Stimulated activated CD8-positive, alpha-beta memory T cell treated with anti-CD3 and anti-CD28 coated beads, Interleukin-15, amount 100 ng/mL, for 48 hours (primary cell): Measurements from ENCODE around the gene ELOVL7.
"Not testable (repeated sequence)": the region's sequence is repeated elsewhere in the genome, so short reads cannot be mapped to it uniquely, and the experiment has no call there.

Experiments used
- DNase-seq, 2 donors: peaks; one replicate each; pipeline ENCODE4 v3.0.0-alpha.2; 2020; ENCODE audit warnings: low read depth in 2 of 2

The ELOVL7 gene

DNA sequence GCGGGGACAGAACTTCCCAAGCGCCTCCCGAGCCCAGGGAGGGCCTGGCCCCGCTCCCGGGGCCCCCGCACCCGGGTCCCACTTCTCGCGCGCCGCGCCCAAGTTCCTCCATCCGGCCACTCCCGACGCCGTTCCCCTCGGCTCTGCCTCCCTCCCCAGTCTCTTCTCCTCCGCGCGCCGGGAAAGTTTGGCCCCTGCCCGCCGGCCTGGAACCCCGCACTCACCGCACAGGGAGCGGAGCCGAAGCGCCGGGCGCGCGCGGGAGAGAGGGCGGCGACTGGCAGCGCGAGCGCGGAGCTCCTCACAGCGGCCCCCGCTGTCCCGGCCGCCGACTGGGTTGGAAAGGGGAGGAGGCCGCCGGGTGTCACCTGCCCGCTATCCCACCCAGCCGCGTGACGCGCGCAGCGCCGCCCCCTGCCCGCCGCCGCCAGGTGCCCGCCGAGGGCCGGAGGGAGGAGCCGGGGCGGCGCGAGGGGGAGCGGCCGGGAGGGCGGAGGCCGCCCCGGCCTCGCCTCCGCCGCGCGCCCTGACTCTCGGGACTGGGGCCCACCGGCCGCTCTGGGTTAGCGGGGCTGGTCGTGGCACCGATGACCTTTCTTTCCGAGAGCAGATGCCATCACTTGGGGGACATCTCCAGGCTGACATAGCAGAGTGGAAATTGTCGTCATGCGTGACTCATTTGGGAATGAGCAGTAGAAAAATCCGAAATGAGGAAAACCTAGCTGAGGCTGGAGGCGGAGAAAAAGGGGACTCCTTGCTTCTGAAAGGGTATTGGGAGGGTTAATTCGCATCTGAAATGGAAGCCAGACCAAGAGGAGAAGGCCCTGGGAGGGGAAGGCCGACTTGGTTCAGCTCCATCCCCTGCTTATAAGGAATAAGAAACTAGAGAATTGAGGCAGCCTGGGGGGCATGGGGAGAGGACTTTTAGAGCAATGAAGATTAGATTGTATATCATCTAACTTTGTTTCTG lies at the start of gene ELOVL7:
Gene ELOVL7 (minus strand): TSS at position 334 of the 970 bp plus-strand sequence. CDS start 56,872 bp downstream, outside the sequence.
- peak; percentile 23 to 51 for DNase-seq

DNA sequence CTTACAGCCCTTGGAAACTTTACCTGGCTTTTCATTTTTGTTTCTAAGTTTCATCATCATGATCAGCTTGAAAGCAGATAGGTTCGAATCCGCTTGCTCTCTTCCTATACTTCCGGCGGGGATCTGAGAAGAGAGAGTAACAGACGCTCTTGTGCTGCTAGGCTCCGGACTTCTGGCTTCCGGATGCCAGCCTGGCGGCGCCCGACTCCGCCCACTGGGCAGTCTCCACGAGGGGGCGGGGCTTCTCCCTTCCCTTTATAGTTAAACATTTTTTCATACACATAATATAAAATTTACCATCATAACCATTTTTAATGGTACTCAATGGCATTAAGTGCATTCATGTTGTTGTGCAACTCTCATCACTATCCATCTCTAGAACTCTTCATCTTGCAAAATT lies 49.5 kb upstream of the ELOVL7 start:
- no peak for DNase-seq

DNA sequence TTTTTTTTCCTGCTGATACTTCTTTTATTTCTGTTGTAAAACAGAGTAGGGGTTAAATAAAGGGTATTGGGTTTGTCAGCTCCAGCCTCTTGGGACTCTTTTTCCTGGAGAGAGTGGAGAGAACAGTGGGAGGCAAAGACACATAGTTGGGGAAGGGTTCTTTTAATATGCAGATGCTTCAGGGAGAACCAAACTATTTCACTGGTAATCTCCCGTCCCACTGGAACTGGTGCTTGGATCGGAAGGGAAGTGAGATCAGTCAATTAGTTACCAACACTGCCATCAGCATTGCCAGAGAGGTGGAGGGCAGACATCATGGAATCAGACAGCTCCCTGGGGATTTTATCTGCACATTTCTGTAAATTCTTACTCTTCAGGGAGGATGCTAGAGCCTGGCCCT lies 47.6 kb upstream of the ELOVL7 start:
- DNase-seq: no peak

DNA sequence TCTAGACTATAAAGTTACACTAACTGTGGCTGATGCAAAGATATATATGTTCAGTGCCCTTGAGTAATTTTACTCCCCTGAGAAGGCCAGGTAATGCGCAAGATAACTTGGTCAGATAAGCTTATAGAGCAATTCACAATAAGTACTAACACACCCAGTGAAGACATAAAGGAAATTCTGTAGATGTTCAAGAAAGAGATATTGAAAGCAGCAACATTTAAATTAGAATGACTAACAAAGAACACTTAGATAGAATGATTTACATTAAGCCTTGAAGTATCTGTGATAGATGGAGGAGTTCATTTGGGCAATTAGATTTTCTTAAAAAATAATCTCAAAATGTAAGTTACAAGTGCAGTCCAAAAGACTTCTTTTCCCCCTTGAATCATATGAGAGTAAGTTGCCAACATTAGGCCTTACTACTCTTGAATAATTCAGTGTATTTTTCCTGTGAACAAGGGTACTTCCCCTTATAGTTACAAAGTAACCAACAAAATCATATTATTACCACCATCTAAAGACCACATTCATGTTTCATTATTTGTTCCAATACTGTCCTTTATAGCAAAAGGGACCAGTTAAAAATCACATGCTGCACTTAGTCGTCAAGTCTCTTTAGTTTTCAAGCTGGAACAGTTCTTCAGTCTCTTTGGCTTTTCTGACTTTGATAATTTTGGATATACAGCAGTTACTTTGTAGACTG lies 44.4 kb upstream of the ELOVL7 start:
- DNase-seq: no peak

DNA sequence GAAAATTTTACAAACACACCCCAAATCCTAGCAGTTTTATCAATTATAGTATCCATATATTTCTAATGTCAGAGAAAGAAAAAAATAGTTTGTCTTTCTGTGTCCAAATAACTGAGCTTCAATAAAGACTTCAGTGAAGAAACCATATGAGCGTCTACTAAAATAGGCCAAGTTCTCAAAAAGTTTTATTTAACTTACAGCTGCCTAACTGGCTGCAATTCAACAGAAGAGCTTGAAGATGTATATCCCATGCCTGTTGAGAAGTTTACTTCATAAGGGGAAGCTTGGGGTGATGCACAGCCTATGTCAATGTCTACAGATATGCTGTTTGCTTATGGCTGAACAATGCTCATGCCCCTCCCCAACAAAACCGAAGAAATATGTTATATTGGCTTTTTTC lies 43.7 kb upstream of the ELOVL7 start:
- no peak for DNase-seq

DNA sequence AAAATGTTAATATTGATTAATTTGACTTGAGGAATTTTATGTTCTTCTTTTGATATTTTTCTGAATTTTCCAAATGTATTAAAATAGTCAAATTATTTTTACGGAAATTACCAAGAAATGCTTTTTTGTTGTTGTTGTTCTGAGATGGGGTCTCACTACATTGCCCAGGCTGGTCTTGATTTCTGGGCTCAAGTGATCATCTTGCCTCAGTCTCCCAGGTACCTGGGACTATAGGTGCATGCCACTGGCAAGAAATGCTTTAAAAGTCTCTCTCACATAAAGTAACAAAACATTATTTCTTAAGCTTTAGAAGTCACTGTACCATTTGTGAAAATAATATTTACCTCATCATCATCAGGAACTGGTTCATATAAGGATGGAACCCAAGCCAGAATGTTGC lies 43.0 kb upstream of the ELOVL7 start:
- DNase-seq: no peak

DNA sequence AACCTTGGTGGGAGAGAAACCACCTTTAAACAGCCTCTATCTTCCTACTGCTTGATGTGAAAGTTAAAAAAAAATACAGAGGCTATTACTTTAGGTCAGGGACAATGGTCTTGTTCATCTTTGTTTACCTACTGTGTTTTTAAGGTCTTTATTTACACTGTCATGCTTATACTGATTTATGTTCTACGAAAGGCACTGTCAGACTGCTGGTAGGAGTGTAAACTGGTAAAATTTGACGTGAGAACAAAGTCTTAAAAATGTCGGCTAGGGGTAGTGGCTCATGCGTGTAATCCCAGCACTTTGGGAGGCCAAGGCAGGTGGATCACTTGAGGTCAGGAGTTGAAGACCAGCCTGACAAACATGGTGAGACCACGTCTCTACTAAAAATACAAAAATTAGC lies 42.1 kb upstream of the ELOVL7 start:
- no peak for DNase-seq

DNA sequence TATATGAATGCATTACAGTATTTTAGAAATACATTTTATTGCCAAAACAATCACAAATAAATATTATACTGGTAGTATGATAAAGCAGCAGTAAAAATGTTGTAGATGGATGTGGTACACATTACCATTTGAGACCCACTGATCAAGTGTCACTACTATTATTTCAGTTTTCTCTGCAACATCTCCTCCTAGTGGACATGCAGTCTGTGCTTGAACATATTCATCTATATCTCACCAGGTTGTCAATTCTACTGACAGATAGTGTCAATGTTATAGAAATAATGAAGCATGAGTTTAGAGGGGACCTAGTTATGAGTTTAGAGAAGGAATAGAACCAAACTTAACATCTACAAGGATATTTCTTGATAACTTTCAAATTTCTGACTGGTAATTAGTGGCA lies 39.2 kb upstream of the ELOVL7 start:
- DNase-seq: no peak

DNA sequence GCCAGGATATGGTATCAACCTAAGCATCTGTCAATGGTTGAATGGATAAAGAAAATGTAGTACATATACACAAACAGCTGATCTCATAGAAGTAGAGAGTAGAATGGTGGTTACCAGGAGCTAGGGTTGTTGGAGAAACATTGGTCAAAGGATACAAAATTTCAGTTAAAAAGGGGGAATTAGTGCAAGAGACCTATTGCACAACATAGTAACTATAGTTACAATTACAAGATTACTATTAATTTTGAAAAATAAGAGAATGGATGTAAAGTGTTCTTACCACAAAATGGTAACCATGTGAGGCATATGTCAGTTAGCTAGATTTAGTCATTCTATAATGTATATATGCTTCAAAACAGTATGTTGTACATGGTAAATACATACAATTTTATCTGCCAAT lies 28.8 kb upstream of the ELOVL7 start:
- no peak for DNase-seq

DNA sequence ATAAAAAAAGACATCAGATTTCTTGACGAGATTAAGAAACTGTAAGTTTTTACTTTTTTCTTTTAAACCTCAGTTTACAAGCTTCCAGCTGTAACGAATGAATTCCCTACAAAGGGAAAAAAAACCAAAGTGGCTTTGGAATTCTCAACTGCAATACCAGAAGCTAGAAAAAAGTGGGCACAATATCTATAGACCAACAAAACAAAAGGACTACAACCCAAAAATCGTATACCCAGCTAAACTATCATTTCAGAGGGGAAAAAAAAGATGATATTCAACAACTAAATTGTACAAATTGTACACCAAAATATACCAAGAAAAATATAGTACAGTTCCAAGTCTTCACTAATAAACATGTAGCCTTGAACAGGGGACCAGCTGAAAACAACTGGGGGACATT lies 26.8 kb upstream of the ELOVL7 start:
- no peak for DNase-seq

DNA sequence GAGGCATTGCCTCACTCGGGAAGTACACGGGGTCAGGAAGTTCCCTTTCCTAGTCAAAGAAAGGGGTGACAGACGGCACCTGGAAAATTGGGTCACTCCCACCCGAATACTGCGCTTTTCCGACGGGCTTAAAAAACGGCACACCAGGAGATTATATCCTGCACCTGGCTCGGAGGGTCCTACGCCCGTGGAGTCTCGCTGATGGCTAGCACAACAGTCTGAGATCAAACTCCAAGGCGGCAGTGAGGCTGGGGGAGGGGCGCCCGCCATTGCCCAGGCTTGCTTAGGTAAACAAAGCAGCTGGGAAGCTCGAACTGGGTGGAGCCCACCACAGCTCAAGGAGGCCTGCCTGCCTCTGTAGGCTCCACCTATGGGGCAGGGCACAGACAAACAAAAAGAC lies 16.5 kb upstream of the ELOVL7 start:
- DNase-seq: not testable (repeated sequence)

DNA sequence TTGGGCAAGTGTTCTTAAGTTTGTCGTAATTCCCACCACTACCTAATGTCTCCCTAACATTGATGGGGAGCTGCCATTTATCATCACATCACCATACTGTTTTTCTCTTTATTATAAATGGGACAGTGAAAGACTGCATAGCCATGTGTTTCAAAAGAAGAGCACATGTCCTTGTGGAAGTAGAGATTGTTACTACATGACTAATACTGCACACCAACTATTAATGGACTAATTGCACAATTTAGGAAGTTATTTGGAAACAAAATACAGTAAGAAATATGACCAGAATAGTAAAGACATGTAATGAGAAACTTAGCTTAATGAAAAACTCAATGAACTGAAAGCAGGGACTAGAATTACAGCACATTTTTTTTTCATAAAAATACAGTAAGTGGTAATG lies 12.0 kb upstream of the ELOVL7 start:
- DNase-seq: no peak

DNA sequence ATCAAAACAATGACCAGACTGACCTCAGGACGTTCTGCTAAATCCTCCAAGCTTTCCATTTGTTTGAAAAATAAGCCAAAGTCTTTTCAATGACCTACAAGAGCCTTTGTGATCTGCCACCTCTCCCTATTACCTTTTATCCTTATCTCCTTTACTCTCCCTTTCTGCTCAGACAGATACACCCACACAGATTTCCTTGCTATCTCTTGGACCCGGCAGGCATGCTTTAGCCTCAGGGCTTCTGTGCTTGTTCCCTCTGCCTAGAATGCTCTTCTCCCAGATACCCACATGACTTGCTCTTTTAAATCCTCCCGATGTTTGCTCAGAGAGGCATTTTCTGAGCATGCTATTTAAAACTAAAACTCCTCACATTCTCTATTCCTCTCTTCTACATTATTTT lies 8.9 kb upstream of the ELOVL7 start:
- DNase-seq: no peak

DNA sequence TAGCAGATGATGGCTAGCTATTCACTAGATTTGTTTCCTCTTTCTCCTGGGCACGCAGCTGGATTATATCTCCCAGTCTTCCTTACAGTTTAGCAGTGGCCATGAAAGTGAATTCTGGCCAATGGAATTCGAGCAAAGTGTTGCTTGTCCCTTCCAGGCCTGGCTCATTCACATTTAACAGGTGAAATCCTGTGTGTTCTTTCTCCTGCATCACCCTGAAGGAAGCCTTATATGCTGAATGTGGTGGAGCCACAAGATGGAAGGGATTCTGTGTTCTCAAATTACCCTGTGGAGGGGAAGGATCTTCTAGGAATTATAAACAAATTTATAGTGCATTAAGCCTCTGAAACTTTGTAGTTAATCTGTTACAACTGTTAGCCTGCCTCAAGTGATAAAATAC lies 8.2 kb upstream of the ELOVL7 start:
- DNase-seq: no peak

DNA sequence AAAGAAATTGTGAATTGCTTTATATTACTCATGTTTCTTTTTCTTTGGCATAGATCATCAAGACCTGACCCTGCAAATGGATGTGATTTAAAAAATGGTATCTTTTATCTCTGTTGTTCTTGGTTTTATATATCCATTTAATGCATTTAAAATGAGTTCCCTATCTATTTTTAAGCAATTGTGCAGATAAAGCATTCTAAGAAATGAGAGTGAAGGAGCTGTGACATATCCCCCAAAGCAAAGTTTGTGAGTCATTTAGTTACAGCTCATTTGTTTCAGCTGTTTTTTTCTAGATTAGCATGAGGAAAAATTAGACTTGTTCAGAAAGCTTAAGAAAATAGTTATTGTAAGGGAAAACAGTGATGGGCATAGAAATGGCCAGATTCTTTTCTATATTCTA lies 7.6 kb upstream of the ELOVL7 start:
- DNase-seq: no peak

DNA sequence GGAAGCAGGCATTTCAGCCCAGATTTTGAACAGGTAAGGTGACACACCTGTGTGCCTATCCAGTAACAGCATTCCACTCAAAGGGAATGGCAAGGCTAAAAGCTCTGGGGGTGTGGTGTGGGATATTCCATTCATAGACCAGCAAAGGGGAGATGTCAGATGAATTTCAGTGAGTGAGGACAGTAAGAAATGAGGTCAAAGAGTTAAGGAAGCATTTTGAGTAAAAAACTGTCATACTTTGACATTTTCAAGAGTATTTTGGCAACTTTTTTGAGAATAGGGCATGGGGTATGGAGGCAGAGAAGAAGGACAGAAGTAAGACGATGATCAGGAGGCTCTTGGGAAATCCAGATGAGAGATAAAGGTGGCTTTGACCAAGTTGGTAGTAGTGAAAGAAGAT lies 2.2 kb upstream of the ELOVL7 start:
- DNase-seq: no peak

DNA sequence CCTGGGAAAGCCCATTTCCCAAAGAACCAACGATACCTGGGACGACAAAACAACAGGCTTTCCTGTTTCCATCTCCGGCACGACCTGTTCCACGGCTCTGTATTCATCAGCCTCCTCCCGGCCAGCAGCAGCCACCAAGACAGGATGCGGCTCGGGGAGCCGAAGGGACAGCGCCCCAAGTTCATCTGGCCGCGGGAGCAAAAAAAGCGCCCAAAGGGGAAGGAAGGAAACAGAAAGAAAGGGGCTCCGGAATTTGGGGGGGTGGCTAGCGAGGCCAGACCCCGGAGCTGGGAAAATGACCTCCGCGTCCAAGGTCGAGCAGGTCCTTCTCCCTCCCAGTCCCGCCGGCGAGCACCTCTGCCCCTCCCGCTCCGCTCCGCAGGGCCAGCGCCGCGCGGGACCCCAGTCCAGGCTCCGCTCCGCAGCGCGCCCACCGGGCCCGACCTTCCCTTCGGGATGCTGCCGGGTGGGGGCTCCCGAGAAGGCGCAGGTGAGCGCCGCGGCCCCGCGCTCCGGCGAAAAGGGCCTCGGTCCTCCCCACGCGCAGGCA lies 608 bp downstream of the ELOVL7 start:
- DNase-seq: no peak

DNA sequence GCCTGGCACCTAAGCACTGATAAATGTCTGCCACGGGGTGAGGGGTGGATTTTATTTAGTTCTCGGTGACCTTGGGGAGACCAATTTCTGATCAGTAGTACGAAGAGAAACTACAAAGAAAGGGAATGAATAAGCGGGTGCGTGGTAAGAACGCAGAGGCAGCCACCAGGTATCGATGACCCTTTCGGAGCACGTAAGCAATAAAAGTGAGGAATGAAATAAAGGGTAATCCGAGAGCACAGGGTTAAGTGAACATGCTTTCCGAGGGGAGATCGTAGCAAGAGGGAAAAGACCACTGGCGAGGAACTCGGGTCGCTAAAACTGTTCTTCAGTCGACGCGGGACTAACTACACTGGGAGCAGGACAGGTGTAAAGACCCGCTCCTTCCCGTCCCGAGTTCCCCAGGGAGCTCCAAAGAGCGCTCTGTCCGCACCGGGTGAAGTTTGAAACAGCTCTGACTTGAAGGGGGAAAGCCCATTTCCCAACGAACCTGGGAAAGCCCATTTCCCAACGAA lies 1.1 kb downstream of the ELOVL7 start:
- no peak for DNase-seq

DNA sequence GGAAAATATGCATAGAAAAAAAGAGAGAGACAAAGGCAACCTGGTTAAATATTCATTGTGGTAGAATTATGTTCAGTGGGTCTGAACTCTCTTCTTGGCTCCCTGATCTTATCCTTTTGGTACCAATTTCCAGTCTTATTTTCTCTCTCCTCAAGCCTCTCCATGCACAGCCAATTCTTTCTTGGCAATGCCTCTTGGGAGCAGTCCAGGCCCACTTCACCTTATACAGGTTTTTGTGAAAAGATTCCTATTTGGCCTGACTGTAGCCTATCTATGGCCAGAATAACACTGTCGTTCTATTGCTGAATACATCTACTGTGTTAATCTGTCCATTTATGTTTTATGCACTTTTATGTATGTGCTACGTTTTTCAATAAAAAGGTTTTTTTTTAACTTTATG lies 2.7 kb downstream of the ELOVL7 start:
- no peak for DNase-seq

DNA sequence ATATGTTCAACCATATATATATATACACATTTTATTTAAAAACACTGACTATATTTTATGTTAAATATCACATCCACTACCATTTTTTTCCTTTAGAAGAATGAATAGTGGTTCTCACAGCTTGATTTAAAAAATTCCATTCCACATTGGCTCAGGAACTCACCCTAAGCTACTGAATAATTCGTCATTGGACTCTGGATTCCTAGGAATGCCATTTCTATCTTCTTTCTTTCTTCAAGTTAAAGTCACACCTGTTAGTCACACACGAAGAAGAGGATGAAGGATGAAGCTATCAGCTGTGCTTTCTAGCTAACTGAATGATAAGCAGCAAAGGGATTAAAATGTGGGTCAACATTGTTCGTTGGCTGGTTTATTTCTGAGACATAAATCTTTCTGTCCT lies 7.9 kb downstream of the ELOVL7 start:
- DNase-seq: no peak

DNA sequence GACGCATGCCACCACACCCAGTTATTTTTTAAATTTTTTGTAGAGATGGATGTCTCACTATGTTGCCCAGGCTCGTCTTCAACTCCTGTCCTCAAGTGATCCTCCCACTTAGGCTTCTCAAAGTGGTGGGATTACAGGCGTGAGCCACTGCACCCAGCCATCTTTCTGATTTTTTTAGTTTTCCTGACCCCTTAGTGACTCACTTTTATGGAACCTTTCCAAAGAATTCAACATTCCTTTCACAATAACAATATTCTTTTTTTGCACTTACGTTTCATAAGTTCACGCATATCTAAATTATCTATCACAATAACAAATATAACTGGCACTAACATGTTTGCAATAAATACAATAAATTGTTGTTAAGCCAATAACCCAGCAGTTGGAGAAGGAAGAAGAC lies 8.5 kb downstream of the ELOVL7 start:
- no peak for DNase-seq

DNA sequence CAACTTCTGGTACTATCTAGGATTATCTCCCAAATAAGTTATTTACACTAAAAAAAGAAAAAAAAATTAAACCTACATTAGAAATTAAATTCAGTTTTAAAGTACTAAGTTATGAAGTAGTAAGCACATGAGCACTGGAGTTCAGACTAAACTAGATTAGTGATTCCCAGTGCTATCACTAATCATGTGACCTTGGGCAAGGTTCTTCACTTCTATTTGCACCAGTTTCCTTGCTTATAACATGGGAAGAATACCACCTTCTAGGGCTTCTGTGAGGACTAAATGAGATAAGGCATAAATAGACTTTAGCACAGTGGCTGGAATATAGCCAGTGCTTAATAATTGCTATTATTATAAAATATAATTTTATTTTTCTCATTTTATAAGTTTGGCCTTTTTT lies 10.5 kb downstream of the ELOVL7 start:
- no peak for DNase-seq
